ENCODE results near the gene RADIL. TPM values are rescaled to one million over a fixed set of nuclear protein-coding genes. Genes with fewer than 3 reads are reported as not detected.

RADIL gene, protein sequence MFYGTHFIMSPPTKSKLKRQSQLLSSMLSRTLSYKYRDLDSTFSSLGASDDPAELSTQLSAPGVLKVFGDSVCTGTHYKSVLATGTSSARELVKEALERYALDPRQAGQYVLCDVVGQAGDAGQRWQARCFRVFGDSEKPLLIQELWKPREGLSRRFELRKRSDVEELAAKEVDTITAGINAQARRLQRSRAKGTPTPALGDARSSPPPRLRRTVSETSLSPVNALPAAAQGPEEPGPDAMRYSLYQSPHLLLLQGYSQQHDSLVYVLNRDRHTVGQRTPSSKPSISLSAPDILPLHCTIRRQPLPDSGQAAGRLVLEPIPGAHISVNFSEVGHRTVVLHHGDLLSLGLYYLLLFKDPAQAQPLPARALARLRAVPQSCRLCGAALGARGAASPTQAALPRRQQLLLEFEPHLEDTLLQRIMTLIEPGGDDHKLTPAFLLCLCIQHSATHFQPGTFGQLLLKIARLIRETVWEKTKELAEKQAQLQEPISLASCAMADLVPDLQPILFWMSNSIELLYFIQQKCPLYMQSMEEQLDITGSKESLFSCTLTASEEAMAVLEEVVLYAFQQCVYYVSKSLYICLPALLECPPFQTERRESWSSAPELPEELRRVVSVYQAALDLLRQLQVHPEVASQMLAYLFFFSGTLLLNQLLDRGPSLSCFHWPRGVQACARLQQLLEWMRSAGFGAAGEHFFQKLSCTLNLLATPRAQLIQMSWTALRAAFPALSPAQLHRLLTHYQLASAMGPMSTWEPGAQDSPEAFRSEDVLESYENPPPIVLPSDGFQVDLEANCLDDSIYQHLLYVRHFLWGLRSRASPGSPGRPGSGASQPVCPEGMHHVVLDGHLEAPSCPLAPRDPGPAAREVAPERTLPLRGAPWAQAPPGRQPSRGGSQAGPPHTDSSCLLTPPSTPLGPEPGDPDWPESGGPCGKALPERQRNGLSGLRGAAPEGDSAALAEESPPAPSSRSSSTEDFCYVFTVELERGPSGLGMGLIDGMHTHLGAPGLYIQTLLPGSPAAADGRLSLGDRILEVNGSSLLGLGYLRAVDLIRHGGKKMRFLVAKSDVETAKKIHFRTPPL
- total RNA-seq = 10 to 100 TPM in 1 of 4 donors, 1 to 10 TPM in 3; 1.0 to 10.1 (median 6.6) TPM

DNA sequence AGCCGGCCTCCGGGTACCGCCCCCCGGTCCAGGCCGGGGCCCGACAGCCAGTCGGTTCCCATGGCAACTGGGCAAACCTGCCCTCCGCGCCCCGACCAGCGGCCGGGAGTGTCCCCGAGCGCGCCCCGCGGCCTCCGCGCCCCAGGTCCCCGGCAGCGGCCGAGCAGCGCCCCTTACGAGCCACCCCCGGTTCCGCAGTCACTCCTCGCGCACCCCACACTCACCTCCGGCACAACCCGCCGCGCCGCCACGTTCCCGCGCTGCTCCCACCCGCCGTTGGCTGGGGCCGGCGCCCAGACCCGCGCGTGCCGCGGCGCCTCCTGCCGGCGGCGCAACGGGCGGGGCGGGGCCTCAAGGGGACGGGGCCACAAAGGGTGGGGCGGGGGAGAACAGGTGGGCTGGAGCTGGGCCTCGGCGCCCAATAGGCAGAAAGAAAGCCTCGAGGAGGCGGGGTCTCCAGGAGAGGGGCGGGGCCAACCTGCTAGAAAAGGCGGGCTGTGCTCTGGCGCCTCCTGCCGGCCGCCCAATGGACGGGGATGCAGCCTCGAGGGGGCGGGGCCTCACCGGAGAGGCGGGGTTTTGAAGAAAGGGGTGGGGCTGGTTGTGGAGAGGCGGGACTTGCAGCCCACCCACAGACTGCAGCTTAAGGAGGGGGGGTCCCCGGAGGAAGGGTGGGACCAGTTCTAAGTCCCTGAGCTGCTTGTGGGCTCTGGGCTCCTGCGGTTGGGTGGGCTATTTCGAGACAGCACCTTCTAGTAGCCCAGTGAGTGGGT is at the start of gene RADIL:
Gene RADIL (minus strand): TSS at position 345 of the 773 bp plus-strand sequence. CDS start 5,577 bp downstream, outside the sequence.
- TF ChIP-seq, protein P1, sequence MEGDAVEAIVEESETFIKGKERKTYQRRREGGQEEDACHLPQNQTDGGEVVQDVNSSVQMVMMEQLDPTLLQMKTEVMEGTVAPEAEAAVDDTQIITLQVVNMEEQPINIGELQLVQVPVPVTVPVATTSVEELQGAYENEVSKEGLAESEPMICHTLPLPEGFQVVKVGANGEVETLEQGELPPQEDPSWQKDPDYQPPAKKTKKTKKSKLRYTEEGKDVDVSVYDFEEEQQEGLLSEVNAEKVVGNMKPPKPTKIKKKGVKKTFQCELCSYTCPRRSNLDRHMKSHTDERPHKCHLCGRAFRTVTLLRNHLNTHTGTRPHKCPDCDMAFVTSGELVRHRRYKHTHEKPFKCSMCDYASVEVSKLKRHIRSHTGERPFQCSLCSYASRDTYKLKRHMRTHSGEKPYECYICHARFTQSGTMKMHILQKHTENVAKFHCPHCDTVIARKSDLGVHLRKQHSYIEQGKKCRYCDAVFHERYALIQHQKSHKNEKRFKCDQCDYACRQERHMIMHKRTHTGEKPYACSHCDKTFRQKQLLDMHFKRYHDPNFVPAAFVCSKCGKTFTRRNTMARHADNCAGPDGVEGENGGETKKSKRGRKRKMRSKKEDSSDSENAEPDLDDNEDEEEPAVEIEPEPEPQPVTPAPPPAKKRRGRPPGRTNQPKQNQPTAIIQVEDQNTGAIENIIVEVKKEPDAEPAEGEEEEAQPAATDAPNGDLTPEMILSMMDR (IDR thresholded peaks at IDR 0.05) = peak; percentile 82 to 91 (median 86)
- TF ChIP-seq POLR2A (IDR thresholded peaks at IDR 0.05) = peak in 1 of 2 donors; percentile 53
- intact Hi-C loops (cut with DNase I; ENCODE audit: low total_unique reads) = loop anchor here (5.0 to 10.0 kb wide), 2 partner anchors 89 to 201 kb away; partner anchors contain the start of gene FOXK1
- Histone ChIP-seq H3K4me1 (no peaks in the 10 kb centered on the region), H3K9me3 (no peaks in the 10 kb centered on the region), H3K27me3 (no peaks in the 10 kb centered on the region), H3K4me3 (peak within 1 kb of the TSS; percentile 36 to 54), H3K36me3 (no peaks in the 10 kb centered on the region), H3K27ac (peak within 1 kb of the TSS; percentile 86 to 87)
- DNase-seq = peak; percentile 96 to 97

DNA sequence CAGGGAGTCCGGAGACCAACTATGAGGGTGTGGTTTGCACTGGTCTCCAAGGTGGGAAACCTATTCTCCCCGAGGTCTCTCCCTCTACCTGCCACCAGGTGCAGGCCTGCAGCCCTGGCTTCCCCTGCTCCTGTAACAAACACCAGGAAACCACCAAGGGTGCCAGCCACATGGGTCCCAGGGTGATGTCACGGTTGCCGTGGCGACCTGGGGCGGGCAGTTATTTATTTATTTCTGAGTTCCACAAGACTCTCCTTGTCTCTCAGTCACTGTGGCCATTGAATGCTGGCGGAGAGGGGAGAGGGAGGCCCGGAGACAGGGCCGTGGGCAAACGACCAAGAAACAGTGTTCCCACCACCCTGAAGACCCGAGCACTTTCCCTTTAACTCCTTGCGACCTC is 48.4 kb upstream of the RADIL start:
- intact Hi-C loops (cut with DNase I; ENCODE audit: low total_unique reads) = no loop called here
- no peak overlapping the region for H3K27ac ChIP-seq

GRCh38 chr7:4929005-4929404 is 45.5 kb upstream of the RADIL start:
- intact Hi-C loops (cut with DNase I; ENCODE audit: low total_unique reads) = no loop called here
- Histone ChIP-seq H3K9me3 (no peaks in the 10 kb centered on the region), H3K27ac (no peak overlapping the region), H3K4me1 (no peaks in the 10 kb centered on the region), H3K36me3 (no peaks in the 10 kb centered on the region), H3K27me3 (no peaks in the 10 kb centered on the region), H3K4me3 (no peak overlapping the region)
- TF ChIP-seq, protein P1 (IDR thresholded peaks at IDR 0.05) = no peak
- no peak for TF ChIP-seq POLR2A (IDR thresholded peaks at IDR 0.05)
- DNase-seq = no peak

More for the DNA sequence above, 48.4 kb upstream of the RADIL start:
- Histone ChIP-seq H3K4me3 (no peak overlapping the region), H3K9me3 (no peaks in the 10 kb centered on the region), H3K27me3 (no peaks in the 10 kb centered on the region), H3K4me1 (no peaks in the 10 kb centered on the region), H3K36me3 (no peaks in the 10 kb centered on the region)
- TF ChIP-seq, protein P1 (IDR thresholded peaks at IDR 0.05) = no peak
- TF ChIP-seq POLR2A (IDR thresholded peaks at IDR 0.05) = no peak
- DNase-seq = no peak

- DNase-seq = no peak
- Histone ChIP-seq H3K9me3 (no peaks in the 10 kb centered on the region), H3K4me3 (no peak overlapping the region), H3K27ac (no peak overlapping the region), H3K27me3 (no peaks in the 10 kb centered on the region), H3K4me1 (no peaks in the 10 kb centered on the region), H3K36me3 (no peaks in the 10 kb centered on the region)
- no peak for TF ChIP-seq POLR2A (IDR thresholded peaks at IDR 0.05)
- TF ChIP-seq, protein P1 (IDR thresholded peaks at IDR 0.05) = no peak
- intact Hi-C loops (cut with DNase I; ENCODE audit: low total_unique reads) = no loop called here
These were observed 44.9 kb upstream of the RADIL start for GRCh38 chr7:4928445-4928844.

Measured in uterus (tissue), 4 donors.